Measurements from ENCODE around the gene PDZRN3. TPM values are rescaled to one million over a fixed set of nuclear protein-coding genes. Genes with fewer than 3 reads are reported as not detected.

PDZRN3 gene
- total and polyA plus RNA-seq, 8 donors, result 4.5 to 10.9 (median 7.4) TPM

GRCh38 chr3:73332558-73332957, 292.2 kb downstream of the PDZRN3 start:
- intact Hi-C loops (cut with DNase I), result no loop called here
- H3K4me3 ChIP-seq, result no peak overlapping the region
- ATAC-seq (no peak), FAIRE-seq (no peak), DNase-seq (no peak)
- no peaks in the 10 kb centered on the region for H3K36me3 ChIP-seq
- H3K9me3 ChIP-seq, result no peaks in the 10 kb centered on the region
- H3K27ac ChIP-seq, result no peak overlapping the region
- TF ChIP-seq, protein P1, sequence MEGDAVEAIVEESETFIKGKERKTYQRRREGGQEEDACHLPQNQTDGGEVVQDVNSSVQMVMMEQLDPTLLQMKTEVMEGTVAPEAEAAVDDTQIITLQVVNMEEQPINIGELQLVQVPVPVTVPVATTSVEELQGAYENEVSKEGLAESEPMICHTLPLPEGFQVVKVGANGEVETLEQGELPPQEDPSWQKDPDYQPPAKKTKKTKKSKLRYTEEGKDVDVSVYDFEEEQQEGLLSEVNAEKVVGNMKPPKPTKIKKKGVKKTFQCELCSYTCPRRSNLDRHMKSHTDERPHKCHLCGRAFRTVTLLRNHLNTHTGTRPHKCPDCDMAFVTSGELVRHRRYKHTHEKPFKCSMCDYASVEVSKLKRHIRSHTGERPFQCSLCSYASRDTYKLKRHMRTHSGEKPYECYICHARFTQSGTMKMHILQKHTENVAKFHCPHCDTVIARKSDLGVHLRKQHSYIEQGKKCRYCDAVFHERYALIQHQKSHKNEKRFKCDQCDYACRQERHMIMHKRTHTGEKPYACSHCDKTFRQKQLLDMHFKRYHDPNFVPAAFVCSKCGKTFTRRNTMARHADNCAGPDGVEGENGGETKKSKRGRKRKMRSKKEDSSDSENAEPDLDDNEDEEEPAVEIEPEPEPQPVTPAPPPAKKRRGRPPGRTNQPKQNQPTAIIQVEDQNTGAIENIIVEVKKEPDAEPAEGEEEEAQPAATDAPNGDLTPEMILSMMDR (IDR thresholded peaks at IDR 0.05), result no peak
- 83 to 90% methylated on average over 3 of the region's 3 CpGs for WGBS, 2 donors
- no peaks in the 10 kb centered on the region for H3K4me1 ChIP-seq
- no peaks in the 10 kb centered on the region for H3K27me3 ChIP-seq

Measured in pancreas (tissue), 10 donors.